Nephron progenitor cell (in vitro differentiated cells): Measurements from ENCODE around the gene SRPRB.

Source experiments
- DNase-seq: peaks from one replicate; pipeline ENCODE4 v3.0.0; 2021
- H3K27ac Mint-ChIP-seq: 2 replicates; pipeline ENCODE4 v1.8.0; 2021; ENCODE audit warnings: mild to moderate bottlenecking, moderate library complexity, mixed read lengths
- H3K27me3 Mint-ChIP-seq: 2 replicates; pipeline ENCODE4 v1.8.0; 2021; ENCODE audit warnings: mild to moderate bottlenecking, low read depth, mixed read lengths; ENCODE audit not compliant: poor library complexity
- H3K36me3 Mint-ChIP-seq: 2 replicates; pipeline ENCODE4 v1.8.0; 2021; ENCODE audit warnings: low read depth, mixed read lengths
- H3K4me1 Mint-ChIP-seq: 2 replicates; pipeline ENCODE4 v1.8.0; 2021; ENCODE audit warnings: mixed read lengths
- H3K4me3 Mint-ChIP-seq: 2 replicates; pipeline ENCODE4 v1.8.0; 2021; ENCODE audit warnings: mild to moderate bottlenecking, moderate library complexity, mixed read lengths
- H3K9me3 Mint-ChIP-seq: 2 replicates; pipeline ENCODE4 v1.8.0; 2021; ENCODE audit warnings: mild to moderate bottlenecking, moderate library complexity, mixed read lengths
- TF ChIP-seq, protein P1 (sequence below): fragments of 200-600 bp; sonication (generic); IDR thresholded peaks from 2 replicates; pipeline ENCODE4 v1.5.0; 2021; ENCODE audit warnings: antibody characterized with exemption

SRPRB gene

DNA sequence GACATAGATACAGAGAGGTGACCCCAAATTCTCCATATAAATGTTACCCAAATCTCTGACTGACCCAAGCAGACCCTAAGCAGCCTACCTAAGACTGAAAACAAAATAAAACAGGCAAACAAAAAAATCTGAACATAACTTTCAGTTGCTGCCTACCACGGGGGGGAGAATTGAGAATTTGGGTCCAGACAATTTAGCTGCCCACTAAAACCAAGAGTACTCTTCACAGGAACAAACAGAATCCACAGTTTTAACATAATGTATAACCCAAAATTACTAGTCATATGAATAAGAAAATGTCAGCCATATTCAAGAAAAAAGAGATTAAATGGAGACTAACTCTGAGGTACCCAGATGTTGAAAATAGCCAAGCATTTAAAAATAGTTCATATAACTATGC lies 44.4 kb downstream of the SRPRB start:
- no peak overlapping the region for H3K27ac Mint-ChIP-seq
- H3K27me3 Mint-ChIP-seq, result peaks cover 10% of the 10 kb centered on the region
- no peak overlapping the region for H3K4me3 Mint-ChIP-seq
- H3K4me1 Mint-ChIP-seq, result peaks cover 5% of the 10 kb centered on the region
- TF ChIP-seq, protein P1, sequence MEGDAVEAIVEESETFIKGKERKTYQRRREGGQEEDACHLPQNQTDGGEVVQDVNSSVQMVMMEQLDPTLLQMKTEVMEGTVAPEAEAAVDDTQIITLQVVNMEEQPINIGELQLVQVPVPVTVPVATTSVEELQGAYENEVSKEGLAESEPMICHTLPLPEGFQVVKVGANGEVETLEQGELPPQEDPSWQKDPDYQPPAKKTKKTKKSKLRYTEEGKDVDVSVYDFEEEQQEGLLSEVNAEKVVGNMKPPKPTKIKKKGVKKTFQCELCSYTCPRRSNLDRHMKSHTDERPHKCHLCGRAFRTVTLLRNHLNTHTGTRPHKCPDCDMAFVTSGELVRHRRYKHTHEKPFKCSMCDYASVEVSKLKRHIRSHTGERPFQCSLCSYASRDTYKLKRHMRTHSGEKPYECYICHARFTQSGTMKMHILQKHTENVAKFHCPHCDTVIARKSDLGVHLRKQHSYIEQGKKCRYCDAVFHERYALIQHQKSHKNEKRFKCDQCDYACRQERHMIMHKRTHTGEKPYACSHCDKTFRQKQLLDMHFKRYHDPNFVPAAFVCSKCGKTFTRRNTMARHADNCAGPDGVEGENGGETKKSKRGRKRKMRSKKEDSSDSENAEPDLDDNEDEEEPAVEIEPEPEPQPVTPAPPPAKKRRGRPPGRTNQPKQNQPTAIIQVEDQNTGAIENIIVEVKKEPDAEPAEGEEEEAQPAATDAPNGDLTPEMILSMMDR, result no peak
- no peaks in the 10 kb centered on the region for H3K36me3 Mint-ChIP-seq
- peaks cover 18% of the 10 kb centered on the region for H3K9me3 Mint-ChIP-seq
- no peak for DNase-seq

DNA sequence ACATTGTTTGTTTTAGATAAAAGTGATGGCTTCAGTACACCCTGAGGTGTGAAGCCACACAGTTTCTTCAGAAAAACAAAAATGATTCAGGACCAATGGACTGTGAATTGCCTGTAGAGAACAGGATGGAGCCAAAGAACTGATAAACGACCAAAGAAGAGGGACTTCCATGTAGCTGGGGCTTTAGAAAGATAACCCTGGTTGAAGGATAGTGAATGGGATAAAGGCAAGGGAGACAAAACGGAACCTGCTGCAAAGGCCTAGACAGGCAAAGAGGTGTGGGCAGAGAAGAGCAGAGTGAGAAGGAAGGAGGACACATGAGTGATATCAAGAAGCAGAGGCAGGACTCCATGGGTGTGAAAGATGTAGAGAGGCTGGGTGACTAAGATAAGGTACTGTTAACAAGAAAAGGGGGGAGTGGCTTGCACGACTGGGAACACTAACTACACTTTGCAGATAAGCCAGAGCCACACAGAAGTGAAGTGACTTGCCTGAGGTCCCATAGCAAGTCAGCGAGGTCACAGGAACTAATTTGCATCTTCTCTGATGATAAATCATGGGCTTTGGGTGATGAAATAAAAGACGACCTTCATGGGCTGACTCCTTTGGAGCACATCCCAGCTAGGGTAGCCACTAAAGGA lies 45.8 kb downstream of the SRPRB start:
- no peak overlapping the region for H3K4me3 Mint-ChIP-seq
- no peak overlapping the region for H3K27ac Mint-ChIP-seq
- peaks cover 14% of the 10 kb centered on the region for H3K9me3 Mint-ChIP-seq
- TF ChIP-seq, protein P1, result no peak
- H3K36me3 Mint-ChIP-seq, result no peaks in the 10 kb centered on the region
- H3K4me1 Mint-ChIP-seq, result peaks cover 5% of the 10 kb centered on the region
- peaks cover 10% of the 10 kb centered on the region for H3K27me3 Mint-ChIP-seq
- no peak for DNase-seq

- H3K4me3 Mint-ChIP-seq, result no peak overlapping the region
- peaks cover 5% of the 10 kb centered on the region for H3K4me1 Mint-ChIP-seq
- H3K36me3 Mint-ChIP-seq, result no peaks in the 10 kb centered on the region
- H3K27ac Mint-ChIP-seq, result no peak overlapping the region
- H3K27me3 Mint-ChIP-seq, result peaks cover 10% of the 10 kb centered on the region
- no peak for DNase-seq
- peaks cover 14% of the 10 kb centered on the region for H3K9me3 Mint-ChIP-seq
- TF ChIP-seq, protein P1, result no peak
Measured at GRCh38 chr3:133851931-133852330, 46.3 kb downstream of the SRPRB start.

DNA sequence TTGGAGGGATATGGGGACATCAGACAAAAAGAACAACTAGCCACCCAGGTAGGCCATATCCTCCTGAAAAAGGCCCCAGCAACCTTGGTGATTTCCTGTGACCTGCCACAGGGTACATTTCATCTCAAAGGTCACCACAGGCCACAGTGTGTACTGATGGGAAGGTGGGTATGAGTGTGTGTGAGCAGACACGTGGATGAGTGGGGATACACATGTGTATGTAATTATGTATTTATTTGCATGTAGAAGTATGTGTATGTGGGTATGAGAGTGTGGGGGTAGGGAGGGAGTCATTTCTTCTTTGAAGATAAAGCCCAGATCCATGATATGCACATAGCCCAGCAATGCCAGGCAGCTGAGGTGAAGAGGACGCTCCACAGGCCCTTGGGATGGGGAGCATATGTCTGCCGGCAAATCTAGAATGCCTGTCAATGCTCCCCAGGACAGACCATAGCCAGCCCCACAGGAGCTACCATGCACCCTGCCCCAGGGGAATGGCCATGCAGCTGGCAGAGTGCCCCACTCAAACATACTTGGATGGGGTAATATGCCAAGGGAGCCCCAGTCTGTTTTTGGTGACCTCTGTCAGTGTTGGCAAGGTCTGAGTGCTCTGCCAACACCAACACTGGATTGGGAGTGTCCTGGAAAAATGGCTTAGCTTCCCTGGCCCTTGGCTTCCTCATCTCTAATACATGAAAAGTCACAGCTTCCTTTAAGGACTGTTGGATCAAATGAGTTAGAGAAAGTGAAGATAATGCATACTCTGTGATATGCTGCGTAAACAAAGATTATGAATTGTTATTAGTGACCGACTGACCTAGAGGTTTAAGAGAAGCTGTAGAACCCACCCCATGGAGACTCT lies 47.7 kb downstream of the SRPRB start:
- Mint-ChIP-seq H3K27me3 (peaks cover 7% of the 10 kb centered on the region), H3K27ac (no peak overlapping the region), H3K36me3 (no peaks in the 10 kb centered on the region), H3K4me3 (no peak overlapping the region), H3K4me1 (peaks cover 5% of the 10 kb centered on the region), H3K9me3 (peaks cover 14% of the 10 kb centered on the region)
- TF ChIP-seq, protein P1, result no peak
- DNase-seq, result no peak

GRCh38 chr3:133853925-133854227 lies 48.3 kb downstream of the SRPRB start:
- no peak for DNase-seq
- H3K4me3 Mint-ChIP-seq, result no peak overlapping the region
- peaks cover 6% of the 10 kb centered on the region for H3K27me3 Mint-ChIP-seq
- no peak overlapping the region for H3K27ac Mint-ChIP-seq
- peaks cover 14% of the 10 kb centered on the region for H3K9me3 Mint-ChIP-seq
- no peaks in the 10 kb centered on the region for H3K36me3 Mint-ChIP-seq
- TF ChIP-seq, protein P1, result no peak
- peaks cover 5% of the 10 kb centered on the region for H3K4me1 Mint-ChIP-seq
